K562 (cell line): Measurements from ENCODE around the gene PCSK5. TPM values are rescaled to one million over a fixed set of nuclear protein-coding genes. Genes with fewer than 3 reads are reported as not detected.

Experiments used
- ATAC-seq: fragments of 200-7000 bp; cut with Tn5 transposase; 3 replicates; pipeline ENCODE4 v1.9.1; 2020; ENCODE audit warnings: moderate library complexity
- BruUV-seq: library from RNA; stranded (reverse); fragments of 400-500 nt; replicated peaks from 2 replicates; lab custom pipeline; 2021; lab: Mats Ljungman, UMichigan
- CTCF ChIA-PET: fragments of 300-600 bp; formaldehyde crosslinking; extraction: SDS; loops from one replicate; lab custom pipeline; 2021; ENCODE audit warnings: low intra/inter-chr PET ratio; lab: Yijun Ruan, JAX
- POLR2A ChIA-PET: fragments of 300-600, 350-650 bp; sonication (Branson Sonifier 250); formaldehyde crosslinking; extraction: SDS; loops from one replicate; lab custom pipeline; 2021; ENCODE audit warnings: antibody characterized with exemption, inconsistent platforms; lab: Yijun Ruan, JAX
- DNase-seq, 4 experiments: peaks; one replicate each; pipeline versions ENCODE4 v3.0.0 to v3.0.0-alpha.2; 2011 to 2018; ENCODE audit warnings: low spot score in 3 of 4, mixed read lengths in 3 of 4; ENCODE audit errors: extremely low read depth in 1 of 4
- FAIRE-seq: peaks from 2 replicates; lab custom pipeline; 2011; peaks lifted over from hg19 to GRCh38; lab: Jason Lieb, UNC
- H2AFZ ChIP-seq: 2 replicates; pipeline ENCODE4 v1.6.0; 2011; ENCODE audit warnings: low read depth, low read length, control low read depth, inconsistent platforms
- H3K27ac ChIP-seq: fragments of 200-600 bp; 3 replicates; pipeline ENCODE4 v1.8.0; 2011; ENCODE audit warnings: low read depth, mild to moderate bottlenecking, control low read depth, inconsistent platforms, low read length, moderate library complexity, mixed read lengths; ENCODE audit errors: extremely low read depth
- H3K27me3 ChIP-seq, 2 experiments: fragments of 300-600 bp in 1 of 2; 2 replicates in 1 of 2; 3 replicates in 1 of 2; pipeline versions ENCODE4 v1.6.0 to v1.8.0; 2011; ENCODE audit warnings: inconsistent platforms in 2 of 2, low read length in 2 of 2, mild to moderate bottlenecking in 1 of 2, mixed read lengths in 1 of 2, moderate library complexity in 1 of 2; ENCODE audit not compliant: control insufficient read depth in 2 of 2, insufficient read depth in 2 of 2
- H3K36me3 ChIP-seq: fragments of 300-600 bp; 3 replicates; pipeline ENCODE4 v1.8.0; 2011; ENCODE audit warnings: mild to moderate bottlenecking, low read length, inconsistent platforms; ENCODE audit not compliant: control insufficient read depth, insufficient read depth
- H3K4me1 ChIP-seq, 2 experiments: fragments of 200-600 bp in 1 of 2; replicated peaks in 1 of 2; 2 replicates in 1 of 2; 3 replicates in 1 of 2; pipeline versions ENCODE4 v1.5.1 to v1.8.0; 2011; ENCODE audit warnings: inconsistent platforms in 2 of 2, low read length in 2 of 2, mild to moderate bottlenecking in 1 of 2, mixed read lengths in 1 of 2, moderate library complexity in 1 of 2; ENCODE audit not compliant: control insufficient read depth in 2 of 2, insufficient read depth in 2 of 2
- H3K4me2 ChIP-seq: 2 replicates; pipeline ENCODE4 v1.6.1; 2011; ENCODE audit warnings: low read length, control low read depth, inconsistent platforms, mixed read lengths; ENCODE audit not compliant: insufficient read depth
- H3K4me3 ChIP-seq: fragments of 200-600 bp; sonication (generic), shearing (Covaris generic); 2 replicates; pipeline ENCODE4 v1.5.1; 2016; ENCODE audit warnings: control low read depth, inconsistent platforms
- H3K79me2 ChIP-seq: fragments of 200-600 bp; 3 replicates; pipeline ENCODE4 v1.8.0; 2011; ENCODE audit warnings: low read length, inconsistent platforms; ENCODE audit not compliant: control insufficient read depth, insufficient read depth
- H3K9ac ChIP-seq, 2 experiments: 2 replicates each; pipeline versions ENCODE4 v1.6.0 to v1.6.1; 2011; ENCODE audit warnings: low read depth in 2 of 2, low read length in 2 of 2, control low read depth in 1 of 2, inconsistent platforms in 1 of 2, mild to moderate bottlenecking in 1 of 2, mixed read lengths in 1 of 2; ENCODE audit not compliant: insufficient read depth in 1 of 2
- H3K9me1 ChIP-seq: one replicate; pipeline ENCODE4 v1.6.0; 2011; ENCODE audit warnings: inconsistent platforms, mild to moderate bottlenecking, low read length, moderate library complexity; ENCODE audit not compliant: control insufficient read depth, insufficient read depth
- H3K9me3 ChIP-seq: replicated peaks from 2 replicates; pipeline ENCODE4 v1.5.1; 2011; ENCODE audit warnings: low read depth, low read length, inconsistent platforms; ENCODE audit not compliant: control insufficient read depth, insufficient read depth
- H4K20me1 ChIP-seq: replicated peaks from 2 replicates; pipeline ENCODE4 v1.6.1; 2011; ENCODE audit warnings: low read length, inconsistent platforms, mixed read lengths; ENCODE audit not compliant: control insufficient read depth, insufficient read depth
- ESRRA ChIP-seq: fragments of 450-650 bp; IDR thresholded peaks from 2 replicates; pipeline ENCODE4 v1.6.1; 2014; ENCODE audit warnings: low read depth, mild to moderate bottlenecking, moderate library complexity, borderline replicate concordance
- FOXK1 ChIP-seq: sonication (generic); formaldehyde crosslinking; IDR thresholded peaks from 2 replicates; pipeline ENCODE4 v1.8.0; 2022; ENCODE audit warnings: missing genetic modification reagents, mild to moderate bottlenecking, borderline replicate concordance
- FOXP4 ChIP-seq: sonication (generic); formaldehyde crosslinking; IDR thresholded peaks from 2 replicates; pipeline ENCODE4 v1.8.0; 2022; ENCODE audit warnings: mild to moderate bottlenecking, missing genetic modification reagents, borderline replicate concordance
- PML ChIP-seq: IDR thresholded peaks from 2 replicates; pipeline ENCODE4 v1.6.1; 2012; ENCODE audit warnings: low read length, inconsistent platforms
- SAP30 ChIP-seq: fragments of 200-600 bp; sonication (generic); IDR thresholded peaks from 2 replicates; pipeline ENCODE4 v1.6.1; 2012; ENCODE audit warnings: borderline replicate concordance, low read depth, mild to moderate bottlenecking, moderate library complexity, low read length, control low read depth, inconsistent platforms; ENCODE audit not compliant: insufficient read depth, poor library complexity, severe bottlenecking
- ZNF354B ChIP-seq: fragments of 250-450 bp; sonication (Bioruptor Pico); IDR thresholded peaks from 2 replicates; pipeline ENCODE4 v1.4.0; 2020
- ZNF584 ChIP-seq: fragments of 200-800 bp; sonication (Bioruptor generic); IDR thresholded peaks from 2 replicates; pipeline ENCODE4 v1.6.1; 2016; ENCODE audit warnings: low read depth, mild to moderate bottlenecking, missing genetic modification characterization, missing compliant biosample characterization
- ZZZ3 ChIP-seq: fragments of 450-650 bp; IDR thresholded peaks from 2 replicates; pipeline ENCODE4 v1.6.1; 2016; ENCODE audit warnings: antibody characterized with exemption, mild to moderate bottlenecking, moderate library complexity
- WGBS: fragments of 100-300 bp; shearing (Covaris generic); methylation state at CpG from one replicate; pipeline ENCODE4 v1.1.6; 2016; ENCODE audit warnings: low coverage, mixed read lengths; ENCODE audit not compliant: insufficient coverage; ENCODE audit errors: missing lambda C conversion rate; 5-methylcytosine and 5-hydroxymethylcytosine counted together
- in situ Hi-C: fragments of 300-500 bp; cut with MboI; formaldehyde crosslinking; loops from 4 replicates; pipeline ENCODE4 v1.15.0; 2018; ENCODE audit warnings: inconsistent platforms, mixed read lengths
- intact Hi-C: fragments of 100-400 bp; cut with micrococcal nuclease; formaldehyde crosslinking; loops from 2 replicates; pipeline ENCODE4 v1.14.2; 2022
- polyA plus RNA-seq, 8 experiments: library from polyadenylated mRNA; depleted of rRNA in 4 of 8; stranded (reverse) in 5 of 8; unstranded in 3 of 8; fragments of >200 nt; fragmentation: Nextera tagmentation in 2 of 8; fragmentation: Illumina TruSeq in 1 of 8; extraction: Ambion mirVana in 2 of 8; extraction: Trizol in 1 of 8; gene quantifications; 2 replicates each; pipeline versions ENCODE4 v1.2.1 to v1.2.3, GENCODE V29; 2011 to 2014; ENCODE audit warnings: inconsistent platforms in 1 of 8, missing spikeins in 1 of 8
- total RNA-seq, 7 experiments: library from RNA; depleted of rRNA in 6 of 7; stranded (reverse); fragments of >200 nt in 6 of 7; fragmentation: Illumina TruSeq in 2 of 7; extraction: Trizol in 2 of 7; gene quantifications; 2 replicates each; pipeline versions ENCODE4 v1.2.1 to v1.2.3, GENCODE V29; 2011 to 2021; ENCODE audit warnings: low replicate concordance in 1 of 7
- TF ChIP-seq, protein P1 (sequence below): fragments of 250-450 bp; sonication (Bioruptor Pico); IDR thresholded peaks from 2 replicates; pipeline ENCODE4 v1.4.0; 2020
- TF ChIP-seq, protein P2 (sequence below), 2 experiments: fragments of 450-650 bp; formaldehyde crosslinking in 1 of 2; IDR thresholded peaks; 2 replicates each; pipeline versions ENCODE4 v1.4.0 to v1.6.1; 2014 to 2020; ENCODE audit warnings: mild to moderate bottlenecking in 2 of 2, borderline replicate concordance in 1 of 2, low read depth in 1 of 2

PCSK5 gene
- total and polyA plus RNA-seq, 9 of the 15 experiments (the other 6 are each of a cell fraction or from before 2014, with no cell fraction given) = not detected

- no peaks in the 10 kb centered on the region for H3K4me1 ChIP-seq
- no peaks in the 10 kb centered on the region for H3K9me1 ChIP-seq
- in situ Hi-C loops = loop anchor here (25.0 kb wide), 1 partner anchor 1524 kb away; no protein-coding TSS in a partner anchor
- no peaks in the 10 kb centered on the region for H3K36me3 ChIP-seq
- DNase-seq (no peak), FAIRE-seq (no peak), ATAC-seq (no peak)
- no peak overlapping the region for H3K4me3 ChIP-seq
- no peak overlapping the region for H3K27ac ChIP-seq
- no TSS peak for BruUV-seq
- H4K20me1 ChIP-seq = no peaks in the 10 kb centered on the region
- CTCF ChIA-PET = no interaction called here
- 0% methylated on average over 5 of the region's 5 CpGs for WGBS
- no peak overlapping the region for H2AFZ ChIP-seq
- H3K79me2 ChIP-seq = no peaks in the 10 kb centered on the region
- POLR2A ChIA-PET = no interaction called here
- no peak overlapping the region for H3K4me2 ChIP-seq
- intact Hi-C loops = loop anchor here (10.0 kb wide), 1 partner anchor 403 kb away; no protein-coding TSS in a partner anchor
- H3K27me3 ChIP-seq = no peaks in the 10 kb centered on the region
- H3K9ac ChIP-seq = no peak overlapping the region
- H3K9me3 ChIP-seq = no peaks in the 10 kb centered on the region
- TF ChIP-seq FOXK1 (CRISPR knock-in tag) = no peak
- TF ChIP-seq FOXP4 = no peak
- TF ChIP-seq ZZZ3 = no peak
- no peak for TF ChIP-seq SAP30
- no peak for TF ChIP-seq ESRRA
- TF ChIP-seq, protein P1, sequence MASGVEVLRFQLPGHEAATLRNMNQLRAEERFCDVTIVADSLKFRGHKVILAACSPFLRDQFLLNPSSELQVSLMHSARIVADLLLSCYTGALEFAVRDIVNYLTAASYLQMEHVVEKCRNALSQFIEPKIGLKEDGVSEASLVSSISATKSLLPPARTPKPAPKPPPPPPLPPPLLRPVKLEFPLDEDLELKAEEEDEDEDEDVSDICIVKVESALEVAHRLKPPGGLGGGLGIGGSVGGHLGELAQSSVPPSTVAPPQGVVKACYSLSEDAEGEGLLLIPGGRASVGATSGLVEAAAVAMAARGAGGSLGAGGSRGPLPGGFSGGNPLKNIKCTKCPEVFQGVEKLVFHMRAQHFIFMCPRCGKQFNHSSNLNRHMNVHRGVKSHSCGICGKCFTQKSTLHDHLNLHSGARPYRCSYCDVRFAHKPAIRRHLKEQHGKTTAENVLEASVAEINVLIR (CRISPR knock-in tag) = no peak
- TF ChIP-seq, protein P2, sequence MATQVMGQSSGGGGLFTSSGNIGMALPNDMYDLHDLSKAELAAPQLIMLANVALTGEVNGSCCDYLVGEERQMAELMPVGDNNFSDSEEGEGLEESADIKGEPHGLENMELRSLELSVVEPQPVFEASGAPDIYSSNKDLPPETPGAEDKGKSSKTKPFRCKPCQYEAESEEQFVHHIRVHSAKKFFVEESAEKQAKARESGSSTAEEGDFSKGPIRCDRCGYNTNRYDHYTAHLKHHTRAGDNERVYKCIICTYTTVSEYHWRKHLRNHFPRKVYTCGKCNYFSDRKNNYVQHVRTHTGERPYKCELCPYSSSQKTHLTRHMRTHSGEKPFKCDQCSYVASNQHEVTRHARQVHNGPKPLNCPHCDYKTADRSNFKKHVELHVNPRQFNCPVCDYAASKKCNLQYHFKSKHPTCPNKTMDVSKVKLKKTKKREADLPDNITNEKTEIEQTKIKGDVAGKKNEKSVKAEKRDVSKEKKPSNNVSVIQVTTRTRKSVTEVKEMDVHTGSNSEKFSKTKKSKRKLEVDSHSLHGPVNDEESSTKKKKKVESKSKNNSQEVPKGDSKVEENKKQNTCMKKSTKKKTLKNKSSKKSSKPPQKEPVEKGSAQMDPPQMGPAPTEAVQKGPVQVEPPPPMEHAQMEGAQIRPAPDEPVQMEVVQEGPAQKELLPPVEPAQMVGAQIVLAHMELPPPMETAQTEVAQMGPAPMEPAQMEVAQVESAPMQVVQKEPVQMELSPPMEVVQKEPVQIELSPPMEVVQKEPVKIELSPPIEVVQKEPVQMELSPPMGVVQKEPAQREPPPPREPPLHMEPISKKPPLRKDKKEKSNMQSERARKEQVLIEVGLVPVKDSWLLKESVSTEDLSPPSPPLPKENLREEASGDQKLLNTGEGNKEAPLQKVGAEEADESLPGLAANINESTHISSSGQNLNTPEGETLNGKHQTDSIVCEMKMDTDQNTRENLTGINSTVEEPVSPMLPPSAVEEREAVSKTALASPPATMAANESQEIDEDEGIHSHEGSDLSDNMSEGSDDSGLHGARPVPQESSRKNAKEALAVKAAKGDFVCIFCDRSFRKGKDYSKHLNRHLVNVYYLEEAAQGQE (IDR thresholded peaks at IDR 0.05; ENCODE audit: borderline replicate concordance) = no peak
- TF ChIP-seq, protein P2 (CRISPR knock-in tag; IDR thresholded peaks at IDR 0.05; ENCODE audit: low read depth) = no peak
- no peak for TF ChIP-seq ZNF354B (CRISPR knock-in tag)
- TF ChIP-seq PML = no peak
- no peak for TF ChIP-seq ZNF584
Measured at GRCh38 chr9:76311537-76311936, 421.1 kb downstream of the PCSK5 start.
